Osteoblast (primary cell): ENCODE results near the gene ZNF618. TPM values are rescaled to one million over a fixed set of nuclear protein-coding genes. Genes with fewer than 3 reads are reported as not detected.

ENCODE experiments used
- DNase-seq: peaks from one replicate; pipeline ENCODE4 v3.0.0; 2011; ENCODE audit warnings: low spot score, mixed read lengths; ENCODE audit not compliant: insufficient read length; ENCODE audit errors: missing footprints
- H2AFZ ChIP-seq: 2 replicates; pipeline ENCODE4 v1.6.0; 2011; ENCODE audit warnings: mild to moderate bottlenecking, low read length
- H3K27ac ChIP-seq: 2 replicates; pipeline ENCODE4 v1.5.1; 2011; ENCODE audit warnings: mild to moderate bottlenecking, low read depth, low read length, moderate library complexity
- H3K27me3 ChIP-seq: 2 replicates; pipeline ENCODE4 v1.6.0; 2012; ENCODE audit warnings: mild to moderate bottlenecking, control low read depth, inconsistent platforms, low read length, moderate library complexity; ENCODE audit not compliant: insufficient read depth
- H3K36me3 ChIP-seq: 2 replicates; pipeline ENCODE4 v1.5.1; 2011; ENCODE audit warnings: mild to moderate bottlenecking, low read length, control low read depth, moderate library complexity; ENCODE audit not compliant: insufficient read depth
- H3K4me1 ChIP-seq: 2 replicates; pipeline ENCODE4 v1.5.1; 2011; ENCODE audit warnings: mild to moderate bottlenecking, low read length, control low read depth, moderate library complexity; ENCODE audit not compliant: insufficient read depth
- H3K4me2 ChIP-seq: 2 replicates; pipeline ENCODE4 v1.6.0; 2011; ENCODE audit warnings: mild to moderate bottlenecking, low read length; ENCODE audit not compliant: insufficient read depth
- H3K4me3 ChIP-seq: fragments of 200-600 bp; sonication (generic); 3 replicates; pipeline ENCODE4 v1.5.1; 2012; ENCODE audit warnings: mild to moderate bottlenecking, low read length, inconsistent platforms; ENCODE audit not compliant: insufficient read depth
- H3K79me2 ChIP-seq: 2 replicates; pipeline ENCODE4 v1.6.0; 2012; ENCODE audit warnings: mild to moderate bottlenecking, low read length, control low read depth, inconsistent platforms; ENCODE audit not compliant: insufficient read depth
- H3K9me3 ChIP-seq: 2 replicates; pipeline ENCODE4 v1.5.1; 2011; ENCODE audit warnings: low read depth, low read length, control low read depth
- H4K20me1 ChIP-seq: 2 replicates; pipeline ENCODE4 v1.6.0; 2012; ENCODE audit warnings: mild to moderate bottlenecking, low read length, control low read depth; ENCODE audit not compliant: insufficient read depth
- total RNA-seq: library from RNA; depleted of rRNA; stranded (reverse); fragments of >200 nt; gene quantifications from 2 replicates; pipeline ENCODE4 v1.2.3, GENCODE V29; 2012
- TF ChIP-seq, protein P1 (sequence below): IDR thresholded peaks from 2 replicates; pipeline ENCODE4 v1.5.1; 2011; ENCODE audit warnings: mild to moderate bottlenecking, low read depth, low read length, moderate library complexity; ENCODE audit errors: extremely low read depth

The ZNF618 gene
- total RNA-seq, 1 donor: 10.1 TPM

DNA sequence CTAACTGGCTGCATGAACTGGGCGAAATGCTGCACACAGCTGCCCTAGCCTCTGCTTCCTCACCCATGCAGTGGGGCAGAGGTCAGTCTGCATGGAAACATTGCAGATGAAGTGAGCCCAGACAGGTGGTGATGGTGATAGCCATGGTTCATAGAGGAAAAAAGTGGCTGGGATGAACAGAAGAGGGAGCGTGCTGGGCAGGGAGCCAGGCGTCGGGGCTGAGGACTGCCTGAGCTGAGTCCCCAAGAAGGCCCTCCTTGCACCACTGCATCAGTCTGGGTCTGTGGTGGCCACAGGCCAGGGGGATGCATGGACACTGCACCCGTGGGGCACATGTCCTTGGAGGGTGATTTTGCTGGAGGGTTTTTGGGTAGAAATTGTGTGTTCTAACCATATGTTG is 121.5 kb downstream of the ZNF618 start:
- Histone ChIP-seq H3K4me3 (no peak overlapping the region), H3K4me2 (no peak overlapping the region), H3K27ac (no peak overlapping the region), H3K9me3 (no peaks in the 10 kb centered on the region), H3K4me1 (peaks cover 29% of the 10 kb centered on the region), H2AFZ (no peak overlapping the region), H3K27me3 (no peaks in the 10 kb centered on the region), H3K36me3 (peaks cover 5% of the 10 kb centered on the region), H3K79me2 (peaks cover 11% of the 10 kb centered on the region), H4K20me1 (peaks cover 39% of the 10 kb centered on the region)
- DNase-seq: no peak
- TF ChIP-seq, protein P1, sequence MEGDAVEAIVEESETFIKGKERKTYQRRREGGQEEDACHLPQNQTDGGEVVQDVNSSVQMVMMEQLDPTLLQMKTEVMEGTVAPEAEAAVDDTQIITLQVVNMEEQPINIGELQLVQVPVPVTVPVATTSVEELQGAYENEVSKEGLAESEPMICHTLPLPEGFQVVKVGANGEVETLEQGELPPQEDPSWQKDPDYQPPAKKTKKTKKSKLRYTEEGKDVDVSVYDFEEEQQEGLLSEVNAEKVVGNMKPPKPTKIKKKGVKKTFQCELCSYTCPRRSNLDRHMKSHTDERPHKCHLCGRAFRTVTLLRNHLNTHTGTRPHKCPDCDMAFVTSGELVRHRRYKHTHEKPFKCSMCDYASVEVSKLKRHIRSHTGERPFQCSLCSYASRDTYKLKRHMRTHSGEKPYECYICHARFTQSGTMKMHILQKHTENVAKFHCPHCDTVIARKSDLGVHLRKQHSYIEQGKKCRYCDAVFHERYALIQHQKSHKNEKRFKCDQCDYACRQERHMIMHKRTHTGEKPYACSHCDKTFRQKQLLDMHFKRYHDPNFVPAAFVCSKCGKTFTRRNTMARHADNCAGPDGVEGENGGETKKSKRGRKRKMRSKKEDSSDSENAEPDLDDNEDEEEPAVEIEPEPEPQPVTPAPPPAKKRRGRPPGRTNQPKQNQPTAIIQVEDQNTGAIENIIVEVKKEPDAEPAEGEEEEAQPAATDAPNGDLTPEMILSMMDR: no peak

- no peak for DNase-seq
- H3K4me2 ChIP-seq: no peak overlapping the region
- H4K20me1 ChIP-seq: peaks cover 34% of the 10 kb centered on the region
- no peak overlapping the region for H3K27ac ChIP-seq
- no peak overlapping the region for H3K4me3 ChIP-seq
- peaks cover 9% of the 10 kb centered on the region for H3K79me2 ChIP-seq
- no peak overlapping the region for H2AFZ ChIP-seq
- no peaks in the 10 kb centered on the region for H3K9me3 ChIP-seq
- no peaks in the 10 kb centered on the region for H3K27me3 ChIP-seq
- H3K36me3 ChIP-seq: peaks cover 5% of the 10 kb centered on the region
- H3K4me1 ChIP-seq: peaks cover 29% of the 10 kb centered on the region
- TF ChIP-seq, protein P1: no peak
Measured at GRCh38 chr9:113998114-113998513, 122.0 kb downstream of the ZNF618 start.

DNA sequence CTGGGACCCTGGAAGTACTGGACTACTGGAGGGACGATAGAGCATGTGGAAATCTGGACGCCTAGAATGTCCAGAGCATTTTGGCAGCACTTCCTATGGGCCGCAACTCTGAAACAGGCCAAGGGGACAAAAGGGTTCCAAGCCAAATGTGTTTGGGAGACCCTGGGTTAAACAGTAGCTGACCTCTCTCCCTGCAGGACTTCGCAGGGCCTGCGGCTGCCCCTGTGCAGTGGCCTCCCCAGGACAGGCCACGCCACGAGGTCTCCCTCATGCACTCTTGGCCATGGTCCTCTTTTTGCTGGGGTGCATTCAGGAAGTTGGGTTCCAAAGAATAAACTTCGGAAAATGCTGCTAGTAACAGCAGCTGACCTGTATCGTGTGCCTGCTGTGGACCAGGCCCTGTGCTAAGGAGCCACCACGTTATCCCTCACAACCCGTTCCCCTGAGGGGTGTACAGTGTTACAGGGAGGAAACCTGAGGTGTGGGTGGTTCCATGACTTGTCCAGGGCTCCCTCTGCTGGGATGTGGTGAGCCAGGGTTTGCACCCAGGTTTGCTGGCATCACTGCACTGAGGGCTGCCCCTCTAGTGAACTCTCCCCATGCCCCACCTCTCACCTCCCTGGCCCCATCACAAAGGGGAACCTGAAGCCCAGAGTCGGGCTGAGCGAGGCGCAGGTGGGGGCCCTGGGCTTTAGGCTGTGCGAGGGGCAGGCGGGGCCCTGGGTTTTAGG is 122.6 kb downstream of the ZNF618 start:
- DNase-seq: peak; percentile 90
- Histone ChIP-seq H3K4me2 (no peak overlapping the region), H3K27me3 (no peaks in the 10 kb centered on the region), H4K20me1 (peaks cover 28% of the 10 kb centered on the region), H3K9me3 (no peaks in the 10 kb centered on the region), H3K79me2 (peaks cover 3% of the 10 kb centered on the region), H2AFZ (no peak overlapping the region), H3K4me3 (no peak overlapping the region), H3K36me3 (peaks cover 5% of the 10 kb centered on the region), H3K4me1 (peaks cover 23% of the 10 kb centered on the region), H3K27ac (no peak overlapping the region)
- TF ChIP-seq, protein P1: peak; percentile 28

GRCh38 chr9:113999256-114000062 is 123.3 kb downstream of the ZNF618 start:
- Histone ChIP-seq H3K79me2 (no peaks in the 10 kb centered on the region), H4K20me1 (peaks cover 21% of the 10 kb centered on the region), H3K27me3 (no peaks in the 10 kb centered on the region), H3K36me3 (peaks cover 5% of the 10 kb centered on the region), H3K27ac (no peak overlapping the region), H3K4me1 (peaks cover 16% of the 10 kb centered on the region), H3K4me2 (no peak overlapping the region), H3K9me3 (no peaks in the 10 kb centered on the region), H3K4me3 (no peak overlapping the region), H2AFZ (no peak overlapping the region)
- peak; percentile 80 for DNase-seq
- TF ChIP-seq, protein P1: no peak
